GM18951 (cell line): ENCODE results near the gene EXOC4.
"Not testable (repeated sequence)": the region's sequence is repeated elsewhere in the genome, so short reads cannot be mapped to it uniquely, and the experiment has no call there.

Experiments
- POLR2A ChIP-seq: IDR thresholded peaks from 4 replicates; pipeline ENCODE4 v1.6.1; 2011; ENCODE audit warnings: mild to moderate bottlenecking; ENCODE audit not compliant: insufficient read length, insufficient read depth; ENCODE audit errors: extremely low read depth
- in situ Hi-C: fragments of 300-500 bp; cut with MboI; formaldehyde crosslinking; loops from one replicate; pipeline ENCODE4 v1.12.0; 2022; ENCODE audit warnings: low sequenced_read_pairs, mixed read lengths, inconsistent platforms; ENCODE audit not compliant: unreplicated experiment

The EXOC4 gene

GRCh38 chr7:133975130-133975529, 722.3 kb downstream of the EXOC4 start:
- TF ChIP-seq POLR2A = no peak
- in situ Hi-C loops = no loop called here

GRCh38 chr7:133976140-133976539, 723.3 kb downstream of the EXOC4 start:
- no peak for TF ChIP-seq POLR2A
- in situ Hi-C loops = no loop called here

GRCh38 chr7:133977409-133978274, 724.8 kb downstream of the EXOC4 start:
- in situ Hi-C loops = no loop called here
- no peak for TF ChIP-seq POLR2A

- no peak for TF ChIP-seq POLR2A
- in situ Hi-C loops = no loop called here
Observed at GRCh38 chr7:133978502-133979295, 725.8 kb downstream of the EXOC4 start.

- in situ Hi-C loops = no loop called here
- TF ChIP-seq POLR2A = no peak
Observed at GRCh38 chr7:133980804-133981203, 727.9 kb downstream of the EXOC4 start.

GRCh38 chr7:133983685-133984419, 731.0 kb downstream of the EXOC4 start:
- TF ChIP-seq POLR2A = no peak
- in situ Hi-C loops = no loop called here

GRCh38 chr7:133985300-133985699, 732.4 kb downstream of the EXOC4 start:
- in situ Hi-C loops = no loop called here
- no peak for TF ChIP-seq POLR2A

GRCh38 chr7:133987582-133987981, 734.7 kb downstream of the EXOC4 start:
- in situ Hi-C loops = no loop called here
- TF ChIP-seq POLR2A = no peak

GRCh38 chr7:133993547-133993946, 740.7 kb downstream of the EXOC4 start:
- in situ Hi-C loops = no loop called here
- no peak for TF ChIP-seq POLR2A

GRCh38 chr7:133994100-133994499, 741.2 kb downstream of the EXOC4 start:
- in situ Hi-C loops = not testable (repeated sequence)

- TF ChIP-seq POLR2A = no peak
- in situ Hi-C loops = no loop called here
Observed at GRCh38 chr7:133997463-133997862, 744.6 kb downstream of the EXOC4 start.

- in situ Hi-C loops = no loop called here
- no peak for TF ChIP-seq POLR2A
Observed at GRCh38 chr7:133999178-133999577, 746.3 kb downstream of the EXOC4 start.

- no peak for TF ChIP-seq POLR2A
- in situ Hi-C loops = no loop called here
Observed at GRCh38 chr7:134004829-134005505, 752.1 kb downstream of the EXOC4 start.
